ENCODE results near the gene CHMP1A.

DNA sequence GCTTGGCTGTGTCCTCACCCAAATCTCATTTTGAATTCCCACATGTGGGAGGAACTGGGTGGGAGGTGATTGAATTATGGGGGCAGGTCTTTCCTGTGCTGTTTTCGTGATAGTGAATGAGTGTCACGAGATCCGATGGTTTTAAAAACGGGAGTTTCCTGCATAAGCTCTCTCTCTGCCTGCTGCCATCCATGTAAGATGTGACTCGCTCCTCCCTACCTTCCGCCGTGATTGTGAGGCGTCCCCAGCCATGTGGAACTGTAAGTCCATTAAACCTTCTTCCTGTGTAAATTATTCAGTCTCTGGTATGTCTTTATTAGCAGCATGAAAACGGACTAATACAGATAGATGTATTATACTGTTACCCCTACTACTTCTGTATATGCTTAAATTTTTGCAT, 3.7 kb upstream of the CHMP1A start:
- TF ChIP-seq, protein P1, sequence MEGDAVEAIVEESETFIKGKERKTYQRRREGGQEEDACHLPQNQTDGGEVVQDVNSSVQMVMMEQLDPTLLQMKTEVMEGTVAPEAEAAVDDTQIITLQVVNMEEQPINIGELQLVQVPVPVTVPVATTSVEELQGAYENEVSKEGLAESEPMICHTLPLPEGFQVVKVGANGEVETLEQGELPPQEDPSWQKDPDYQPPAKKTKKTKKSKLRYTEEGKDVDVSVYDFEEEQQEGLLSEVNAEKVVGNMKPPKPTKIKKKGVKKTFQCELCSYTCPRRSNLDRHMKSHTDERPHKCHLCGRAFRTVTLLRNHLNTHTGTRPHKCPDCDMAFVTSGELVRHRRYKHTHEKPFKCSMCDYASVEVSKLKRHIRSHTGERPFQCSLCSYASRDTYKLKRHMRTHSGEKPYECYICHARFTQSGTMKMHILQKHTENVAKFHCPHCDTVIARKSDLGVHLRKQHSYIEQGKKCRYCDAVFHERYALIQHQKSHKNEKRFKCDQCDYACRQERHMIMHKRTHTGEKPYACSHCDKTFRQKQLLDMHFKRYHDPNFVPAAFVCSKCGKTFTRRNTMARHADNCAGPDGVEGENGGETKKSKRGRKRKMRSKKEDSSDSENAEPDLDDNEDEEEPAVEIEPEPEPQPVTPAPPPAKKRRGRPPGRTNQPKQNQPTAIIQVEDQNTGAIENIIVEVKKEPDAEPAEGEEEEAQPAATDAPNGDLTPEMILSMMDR (optimal IDR thresholded peaks at IDR 0.05 in 1 of 3, IDR thresholded peaks at IDR 0.05 in 1 of 3, conservative IDR thresholded peaks at IDR 0.05 in 1 of 3; ENCODE audit: extremely low read depth in 1 of 3, insufficient read depth in 2 of 3, low read length in 3 of 3): no peak
- TF ChIP-seq EZH2 (IDR thresholded peaks at IDR 0.05; ENCODE audit: low read length): no peak
